Caki2 (cell line): ENCODE data around the gene GPN3. TPM values are rescaled to one million over a fixed set of nuclear protein-coding genes. Genes with fewer than 3 reads are reported as not detected.
"Not testable (repeated sequence)": the region's sequence is repeated elsewhere in the genome, so short reads cannot be mapped to it uniquely, and the experiment has no call there.

Experiments used
- DNase-seq: peaks from one replicate; pipeline ENCODE4 v3.0.0-alpha.2; 2015; ENCODE audit warnings: low read depth
- in situ Hi-C: cut with HindIII; loops from 2 replicates; pipeline ENCODE4 v1.10.0; 2016; ENCODE audit warnings: low sequenced_read_pairs, low pct_unique_long_range_greater_than_20kb, mixed read lengths
- total RNA-seq: library from RNA; depleted of rRNA; stranded (reverse); fragments of >200 nt; shearing (Covaris generic); gene quantifications from 2 replicates; pipeline ENCODE4 v1.2.3, GENCODE V29; 2014; ENCODE audit warnings: low replicate concordance; rRNA removed

The GPN3 gene
- total RNA-seq: 22.0 and 82.1 TPM in 2 replicates

DNA sequence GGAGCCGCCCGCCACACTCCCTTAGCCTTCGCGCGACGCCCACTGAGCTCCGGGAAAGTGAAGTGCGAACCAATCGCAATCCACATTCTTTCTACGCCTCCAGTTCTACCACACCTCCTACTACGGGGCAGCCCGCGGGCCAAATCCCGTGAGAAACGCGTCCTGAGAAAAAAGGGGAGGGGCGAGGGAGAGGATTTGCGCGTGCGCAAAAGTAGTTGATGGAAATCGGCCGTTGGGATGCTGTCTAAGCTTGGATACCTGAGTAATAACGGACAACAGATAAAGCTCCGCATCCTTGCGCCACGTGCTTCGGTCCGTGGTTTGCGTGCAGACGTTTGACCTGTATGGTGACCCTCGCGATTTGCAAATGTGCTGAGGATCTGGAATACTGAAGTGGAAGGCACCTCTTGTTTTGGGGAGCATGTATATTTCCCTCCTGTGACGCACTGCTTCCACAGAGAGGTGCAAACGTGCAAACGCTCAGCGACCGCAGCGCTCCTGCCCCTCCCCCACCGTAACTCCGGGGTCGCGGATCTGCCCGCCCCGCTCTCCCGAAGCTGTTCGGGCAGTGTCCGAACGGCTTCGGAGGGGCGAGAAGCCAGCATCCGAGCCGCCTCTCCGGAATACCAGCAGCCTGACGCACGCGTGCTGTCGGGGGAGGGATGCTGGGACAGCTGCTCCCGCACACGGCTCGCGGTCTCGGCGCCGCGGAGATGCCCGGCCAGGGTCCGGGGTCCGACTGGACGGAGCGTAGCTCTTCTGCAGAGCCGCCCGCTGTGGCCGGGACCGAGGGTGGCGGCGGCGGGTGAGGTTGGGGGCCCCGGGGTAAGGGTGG is at the start of gene GPN3, which contains the start of gene FAM216A:
TSS of gene GPN3 (minus strand) at position 44 of the 835 bp plus-strand sequence. CDS start 54 bp downstream, outside the sequence.
TSS of gene FAM216A (plus strand) at position 632 of the 835 bp plus-strand sequence. CDS start at position 663, 31 bp downstream.
- DNase-seq: peak; percentile 98
- in situ Hi-C loops: no loop called here

DNA sequence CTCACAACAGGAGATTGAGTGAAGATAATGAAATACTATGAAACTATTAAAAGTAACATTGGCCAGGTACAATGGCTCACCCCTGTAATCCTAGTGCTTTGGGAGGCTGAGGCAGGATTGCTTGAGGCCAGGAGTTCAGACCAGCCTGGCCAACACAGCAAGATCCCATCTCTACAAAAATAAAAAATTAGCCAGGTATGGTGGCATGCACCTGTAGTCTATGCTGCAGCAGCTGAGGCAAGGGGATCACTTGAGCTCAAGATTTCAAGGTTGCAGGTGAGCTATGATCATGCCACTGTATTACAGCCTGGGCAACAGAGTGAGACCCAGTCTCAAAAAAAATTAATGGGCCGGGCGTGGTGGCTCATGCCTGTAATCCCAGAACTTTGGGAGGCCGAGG is 48.9 kb upstream of the GPN3 start:
- DNase-seq: no peak
- in situ Hi-C loops: no loop called here

DNA sequence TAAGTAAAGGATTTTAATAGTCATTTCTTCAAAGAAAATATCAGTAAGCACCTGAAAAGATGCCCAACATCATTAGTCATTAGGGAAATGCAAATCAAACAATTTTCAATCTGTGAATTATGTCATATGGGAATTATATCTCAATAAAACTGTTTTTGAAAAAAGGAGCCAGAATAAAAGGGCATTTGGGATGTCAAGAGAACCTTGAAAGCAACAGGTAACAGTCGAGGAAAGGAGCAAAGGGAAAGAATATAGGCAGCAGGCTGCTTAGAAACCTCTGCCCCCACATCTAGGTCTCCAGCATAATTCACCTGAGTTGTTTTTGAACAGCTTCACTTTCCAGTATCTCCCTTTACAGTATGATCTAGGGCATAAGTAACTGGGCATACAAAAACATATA is 46.3 kb upstream of the GPN3 start:
- in situ Hi-C loops: no loop called here
- DNase-seq: no peak

DNA sequence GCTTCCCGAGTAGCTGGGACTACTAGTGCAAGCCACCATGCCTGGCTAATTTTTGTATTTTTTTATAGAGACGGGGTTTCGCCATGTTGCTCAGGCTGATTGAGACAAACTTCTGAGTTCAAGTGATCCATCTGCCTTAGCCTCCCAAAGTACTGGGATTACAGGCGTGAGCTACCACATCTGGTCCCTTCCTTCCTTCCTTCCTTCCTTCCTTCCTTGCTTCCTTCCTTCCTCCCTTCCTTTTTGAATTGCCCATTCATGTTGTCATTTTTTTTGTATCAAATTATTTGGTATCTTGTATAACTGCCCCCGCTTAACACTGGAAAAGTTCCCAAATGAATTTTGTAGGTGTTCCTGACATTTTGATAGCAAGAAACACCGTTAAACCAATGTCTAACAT is 45.8 kb upstream of the GPN3 start:
- in situ Hi-C loops: no loop called here
- DNase-seq: no peak

DNA sequence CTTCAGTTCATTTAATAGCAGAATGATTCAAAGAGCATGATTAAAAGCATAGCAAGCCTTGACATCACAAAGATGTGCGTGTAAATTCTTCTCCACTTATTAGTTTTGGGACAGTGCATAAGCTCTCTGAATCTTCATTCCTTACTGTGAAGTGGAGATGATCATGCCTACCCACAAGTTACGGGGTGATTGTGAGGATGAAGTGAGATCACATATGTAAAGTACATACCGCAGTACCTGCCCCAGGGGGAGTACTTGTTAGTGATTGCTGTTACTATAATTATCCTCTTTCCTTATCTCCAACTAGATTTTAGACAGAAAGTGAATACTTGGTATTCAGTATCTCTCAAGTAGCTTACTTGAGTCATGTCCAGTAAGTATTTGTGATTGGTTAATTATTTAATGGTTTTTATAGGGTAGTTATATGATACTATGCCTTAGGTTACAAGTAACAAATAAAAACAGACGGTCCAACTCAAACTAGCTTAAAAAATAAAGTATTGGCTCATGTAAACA is 40.1 kb upstream of the GPN3 start:
- DNase-seq: no peak
- in situ Hi-C loops: no loop called here

- DNase-seq: no peak
- in situ Hi-C loops: no loop called here
These were observed 37.3 kb upstream of the GPN3 start for GRCh38 chr12:110505332-110505731.

DNA sequence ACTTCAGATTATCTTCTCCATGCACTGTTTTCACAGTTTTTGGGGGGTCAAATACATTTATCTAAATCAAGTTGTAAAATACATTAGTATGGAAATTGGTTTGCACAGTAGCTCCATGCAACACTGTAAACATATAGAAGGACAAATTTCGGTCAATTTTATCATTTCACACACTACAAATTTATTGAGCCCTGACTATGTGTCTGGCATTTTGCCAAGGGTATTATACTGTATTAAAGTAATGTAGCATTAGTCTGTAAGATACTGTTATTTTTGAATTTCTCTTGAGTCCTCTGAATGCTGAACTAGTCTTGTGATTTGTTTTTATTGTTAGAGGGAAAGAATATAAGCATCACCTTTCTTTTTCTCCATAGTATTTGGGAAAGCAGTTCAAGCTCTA is 35.4 kb upstream of the GPN3 start:
- in situ Hi-C loops: no loop called here
- DNase-seq: no peak

GRCh38 chr12:110501752-110502738 is 34.0 kb upstream of the GPN3 start, which contains the start of the genes RAD9B and VPS29:
RAD9B (plus strand) TSS chr12:110502331; CDS start chr12:110502338, 7 bp downstream.
VPS29 (minus strand) TSS chr12:110502111; CDS start chr12:110502051, 60 bp downstream.
- in situ Hi-C loops: no loop called here

DNA sequence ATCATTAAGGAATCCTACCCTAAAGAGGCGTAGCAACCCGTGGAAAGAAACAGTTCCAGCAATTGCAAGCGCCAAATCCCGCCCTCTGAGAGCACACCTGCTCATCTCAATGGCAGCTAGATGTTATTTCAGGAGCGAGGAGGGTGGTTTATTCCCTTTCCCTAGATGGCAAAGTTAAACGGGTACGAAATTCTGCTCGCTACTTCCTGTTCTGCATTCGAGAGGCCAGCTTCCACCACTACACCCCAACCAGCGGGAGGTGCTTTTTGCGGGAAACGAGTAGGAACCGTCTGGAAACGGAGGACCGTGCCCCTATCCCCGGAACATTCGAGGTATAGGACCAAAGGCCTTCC is 33.3 kb upstream of the GPN3 start:
- DNase-seq: peak; percentile 57

More at GRCh38 chr12:110501752-110502738, 34.0 kb upstream of the GPN3 start, which contains the start of the genes RAD9B and VPS29:
- peak; percentile 97 for DNase-seq

DNA sequence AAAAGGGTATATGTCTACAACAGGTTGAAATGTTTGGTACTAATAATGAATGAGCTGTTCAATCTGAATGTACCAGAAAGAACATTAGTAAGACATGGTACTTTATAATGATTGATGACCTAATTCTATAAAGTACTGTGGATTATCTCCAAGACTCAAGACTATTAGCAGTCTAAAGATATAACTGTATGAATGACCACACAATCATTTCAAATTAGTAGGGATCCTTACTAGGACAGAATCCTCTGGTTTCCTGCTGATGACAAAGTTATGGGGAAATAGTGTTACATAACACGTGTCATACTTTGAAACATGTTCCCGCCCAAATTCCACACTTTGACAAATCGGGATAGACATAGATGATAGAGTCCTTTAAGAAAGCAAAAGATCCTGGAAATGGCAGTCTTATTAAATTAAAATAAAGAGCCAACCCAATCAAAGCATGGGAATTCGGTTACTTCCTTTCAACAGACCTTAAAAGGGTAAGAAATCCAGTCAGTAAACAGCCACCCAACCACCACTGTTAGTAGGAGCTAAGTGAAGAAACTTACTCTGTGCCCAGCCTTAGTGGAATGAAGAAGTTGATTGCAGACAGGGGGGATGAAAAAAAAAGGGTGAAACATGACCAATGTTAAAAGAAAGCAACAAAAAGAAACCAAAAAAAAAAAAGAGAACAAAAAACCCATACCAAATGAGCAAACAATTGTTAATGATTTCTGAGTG is 31.1 kb upstream of the GPN3 start:
- in situ Hi-C loops: no loop called here
- no peak for DNase-seq

More for the DNA sequence above, 33.3 kb upstream of the GPN3 start:
- in situ Hi-C loops: no loop called here

- in situ Hi-C loops: no loop called here
These were observed 7.4 kb upstream of the GPN3 start for GRCh38 chr12:110475426-110475825.

GRCh38 chr12:110467847-110468213 is 227 bp downstream of the GPN3 start:
- in situ Hi-C loops: no loop called here
- DNase-seq: no peak

More at GRCh38 chr12:110475426-110475825, 7.4 kb upstream of the GPN3 start:
- no peak for DNase-seq

- in situ Hi-C loops: no loop called here
- no peak for DNase-seq
These were observed 1.3 kb downstream of the GPN3 start for GRCh38 chr12:110466791-110467190.

DNA sequence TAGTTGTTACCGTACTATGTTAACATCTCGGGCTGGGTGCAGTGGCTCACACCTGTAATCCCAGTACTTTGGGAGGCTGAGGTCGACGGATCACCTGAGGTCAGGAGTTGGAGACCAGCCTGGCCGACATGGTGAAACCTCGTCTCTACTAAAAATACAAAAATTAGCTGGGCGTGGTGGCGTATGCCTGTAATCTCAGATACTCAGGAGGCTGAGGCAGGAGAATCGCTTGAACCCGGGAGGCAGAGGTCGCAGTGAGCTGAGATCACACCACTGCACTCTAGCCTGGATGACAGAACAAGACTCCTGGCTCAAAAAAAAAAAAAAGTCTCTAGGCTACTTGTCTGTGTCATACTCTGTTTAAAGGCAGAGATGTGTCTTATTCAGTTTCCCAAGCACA is 2.3 kb downstream of the GPN3 start:
- DNase-seq, in situ Hi-C loops: not testable (repeated sequence)

- DNase-seq: no peak
- in situ Hi-C loops: no loop called here
These were observed 3.0 kb downstream of the GPN3 start for GRCh38 chr12:110465024-110465423.

- in situ Hi-C loops: not testable (repeated sequence)
These were observed 6.9 kb downstream of the GPN3 start for GRCh38 chr12:110461189-110461588.

DNA sequence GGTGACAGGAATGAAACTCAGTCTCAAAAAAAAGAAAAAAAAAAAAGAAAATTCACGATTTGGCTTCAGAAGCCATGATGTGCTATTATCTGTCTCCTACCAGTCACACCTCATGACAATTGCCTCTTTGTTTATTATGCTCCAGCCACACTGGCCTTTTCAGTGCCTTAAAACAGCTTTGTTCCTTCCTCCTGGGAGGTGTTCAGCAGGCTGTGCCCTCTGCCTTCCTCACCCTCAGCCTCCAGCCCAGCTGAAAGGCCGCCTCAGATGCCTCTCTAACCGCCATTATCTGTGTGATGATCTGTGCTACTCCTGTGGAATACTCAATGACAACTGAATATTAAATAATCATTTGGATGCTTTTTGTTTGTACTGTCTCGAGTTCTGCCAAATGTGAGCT is 9.3 kb downstream of the GPN3 start:
- DNase-seq: no peak
- in situ Hi-C loops: no loop called here

More at GRCh38 chr12:110461189-110461588, 6.9 kb downstream of the GPN3 start:
- DNase-seq: not testable (repeated sequence)
